ENCODE results near the gene LNPK. TPM values are rescaled to one million over a fixed set of nuclear protein-coding genes. Genes with fewer than 3 reads are reported as not detected.

Gene LNPK, protein sequence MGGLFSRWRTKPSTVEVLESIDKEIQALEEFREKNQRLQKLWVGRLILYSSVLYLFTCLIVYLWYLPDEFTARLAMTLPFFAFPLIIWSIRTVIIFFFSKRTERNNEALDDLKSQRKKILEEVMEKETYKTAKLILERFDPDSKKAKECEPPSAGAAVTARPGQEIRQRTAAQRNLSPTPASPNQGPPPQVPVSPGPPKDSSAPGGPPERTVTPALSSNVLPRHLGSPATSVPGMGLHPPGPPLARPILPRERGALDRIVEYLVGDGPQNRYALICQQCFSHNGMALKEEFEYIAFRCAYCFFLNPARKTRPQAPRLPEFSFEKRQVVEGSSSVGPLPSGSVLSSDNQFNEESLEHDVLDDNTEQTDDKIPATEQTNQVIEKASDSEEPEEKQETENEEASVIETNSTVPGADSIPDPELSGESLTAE
- total RNA-seq (10 to 100 TPM; 30.4 to 31.3 TPM), polyA plus RNA-seq (10 to 100 TPM; 17.5 to 21.8 TPM)

DNA sequence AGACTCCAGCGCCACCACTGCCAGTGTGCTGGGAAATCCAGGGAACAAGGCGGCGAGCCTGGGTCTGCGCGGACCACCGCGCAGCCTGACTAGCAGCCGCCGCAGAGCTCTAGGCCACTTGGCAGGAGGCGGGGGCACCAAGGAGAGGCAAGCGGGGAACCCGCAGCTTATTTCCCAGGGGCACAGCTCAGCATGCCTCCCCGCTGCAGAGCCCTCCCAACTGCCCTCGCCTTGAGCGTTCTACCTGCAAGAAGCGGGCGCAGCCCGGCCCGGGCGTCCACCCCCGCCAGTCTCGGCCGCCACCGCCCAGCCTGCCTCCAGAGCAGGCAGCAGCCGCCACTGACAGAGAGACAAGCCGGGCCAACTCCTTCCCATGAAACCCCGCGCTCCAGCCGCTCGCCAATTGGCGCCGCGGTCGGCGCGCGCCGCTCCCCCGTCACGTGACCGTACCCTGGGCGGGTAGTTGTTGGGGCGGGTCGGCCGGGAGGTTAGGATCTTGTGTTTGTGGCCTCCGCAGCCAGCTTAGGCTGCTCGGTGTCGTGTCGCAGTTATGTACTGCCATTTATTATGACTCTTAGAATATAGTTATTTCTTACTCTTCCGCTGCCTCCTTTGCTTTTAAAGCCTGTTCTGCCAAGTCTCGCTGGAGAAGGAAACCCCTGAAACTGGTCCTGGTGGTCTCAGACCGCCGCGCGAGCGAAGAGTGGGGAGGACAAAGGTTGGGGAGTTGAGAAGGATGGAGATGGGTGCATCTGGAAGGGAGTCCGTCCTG lies at the start of gene LNPK:
Gene LNPK, minus strand, starts transcription at position 352 of the 772 bp plus-strand sequence. CDS start 6,683 bp downstream, outside the sequence.
- H3K4me3 Mint-ChIP-seq, result peak within 1 kb of the TSS; percentile 81 to 94 (median 90)
- peak within 1 kb of the TSS; percentile 74 for H3K27ac ChIP-seq (ENCODE audit: low read depth, low read length)
- H3K4me1 Mint-ChIP-seq, result peaks cover 12 to 33% (median 17%) of the 10 kb centered on the region in 4 donors
- POLR2A ChIA-PET (ENCODE audit: partially characterized antibody), result interaction anchor here (0.6 to 1.9 kb wide), 7 partner anchors 14 to 1391 kb away, joined by 3 to 7 read pairs (median 3); partner anchors contain the start of gene NFE2L2
- H3K27ac Mint-ChIP-seq, result peak within 1 kb of the TSS; percentile 61 to 98 (median 91)
- peaks cover 0 to 10% of the 10 kb centered on the region in 2 donors for H3K36me3 Mint-ChIP-seq
- DNase-seq, result peak; percentile 88 to 95 (median 92)
- no peaks in the 10 kb centered on the region for H3K9me3 ChIP-seq (ENCODE audit: control insufficient read depth in 1 of 2, low read length in 2 of 2)
- no peaks in the 10 kb centered on the region for H3K27me3 Mint-ChIP-seq
- H3K36me3 ChIP-seq (ENCODE audit: insufficient read depth, low read length), result no peaks in the 10 kb centered on the region
- intact Hi-C loops (cut with micrococcal nuclease), result loop anchor here (5.0 to 10.0 kb wide), 8 partner anchors 75 to 1615 kb away; partner anchors contain the start of genes ATF2 and MTX2
- peaks cover 16% of the 10 kb centered on the region for H3K4me1 ChIP-seq (ENCODE audit: insufficient read depth, low read length)
- CTCF ChIA-PET (ENCODE audit: partially characterized antibody), result interaction anchor here (0.8 kb wide), 1 partner anchor 95 kb away, joined by 3 read pairs; no protein-coding TSS in a partner anchor
- no peaks in the 10 kb centered on the region for H3K9me3 Mint-ChIP-seq
- no peaks in the 10 kb centered on the region for H3K27me3 ChIP-seq (ENCODE audit: insufficient read depth, low read length)
- H3K4me3 ChIP-seq (ENCODE audit: low read length in 2 of 2), result peak within 1 kb of the TSS; percentile 76 to 77

DNA sequence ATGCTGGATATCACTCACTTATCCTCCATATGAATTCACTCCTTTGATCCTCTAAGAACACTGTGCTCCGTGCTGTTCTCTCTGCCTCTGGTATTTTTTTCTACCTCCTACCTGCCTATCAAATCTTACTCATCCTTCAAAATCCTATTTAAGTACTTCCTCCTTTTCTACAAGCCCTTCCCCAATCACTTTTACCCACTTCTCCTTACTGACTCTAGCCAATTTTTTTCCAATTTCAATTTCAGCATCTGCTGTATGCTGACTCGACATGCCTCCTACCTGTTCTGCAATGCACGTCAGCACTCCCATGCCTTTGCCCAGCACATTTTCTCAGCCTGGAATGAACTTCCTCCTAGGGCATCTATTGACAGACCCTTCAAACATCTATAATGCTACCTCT lies 37.3 kb upstream of the LNPK start:
- intact Hi-C loops (cut with micrococcal nuclease), result no loop called here
- peaks cover 0 to 13% (median 7%) of the 10 kb centered on the region in 8 donors for H3K9me3 Mint-ChIP-seq
- Histone ChIP-seq H3K27me3 (ENCODE audit: insufficient read depth, low read length) (peaks cover 8% of the 10 kb centered on the region), H3K36me3 (ENCODE audit: insufficient read depth, low read length) (no peaks in the 10 kb centered on the region), H3K9me3 (ENCODE audit: control insufficient read depth in 1 of 2, low read length in 2 of 2) (no peaks in the 10 kb centered on the region), H3K4me3 (ENCODE audit: low read length in 2 of 2) (no peak overlapping the region), H3K27ac (ENCODE audit: low read depth, low read length) (no peak overlapping the region), H3K4me1 (ENCODE audit: insufficient read depth, low read length) (no peaks in the 10 kb centered on the region)
- CTCF ChIA-PET (ENCODE audit: partially characterized antibody), result no interaction called here
- H3K27ac Mint-ChIP-seq, result no peak overlapping the region
- H3K27me3 Mint-ChIP-seq, result peaks cover 26 to 33% of the 10 kb centered on the region in 2 donors
- H3K4me1 Mint-ChIP-seq, result peaks cover 0 to 2% (median under 1%) of the 10 kb centered on the region in 4 donors
- no peaks in the 10 kb centered on the region for H3K36me3 Mint-ChIP-seq
- POLR2A ChIA-PET (ENCODE audit: partially characterized antibody), result no interaction called here
- no peak overlapping the region for H3K4me3 Mint-ChIP-seq
- DNase-seq, result no peak

DNA sequence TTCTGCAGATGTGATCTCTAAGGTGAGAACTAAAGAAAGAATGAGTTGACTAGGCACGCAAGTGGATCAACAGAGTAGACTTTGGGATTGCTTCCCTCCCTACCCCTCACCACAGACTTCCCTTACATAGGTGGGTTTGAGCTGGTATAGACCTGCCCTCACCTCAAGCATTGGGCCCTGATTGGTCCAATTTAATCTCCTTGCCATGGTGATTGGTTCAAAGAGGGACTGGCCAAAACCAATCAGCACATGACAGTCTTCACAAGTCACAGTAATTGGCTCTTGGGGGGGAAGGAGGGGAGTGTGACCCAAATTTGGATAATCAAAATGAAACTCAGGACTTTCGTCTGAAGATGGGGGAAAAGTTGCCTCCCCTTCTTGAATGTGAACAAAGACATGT lies 36.6 kb upstream of the LNPK start:
- H3K4me1 ChIP-seq (ENCODE audit: insufficient read depth, low read length), result no peaks in the 10 kb centered on the region
- H3K27me3 Mint-ChIP-seq, result peaks cover 23 to 30% of the 10 kb centered on the region in 2 donors
- POLR2A ChIA-PET (ENCODE audit: partially characterized antibody), result no interaction called here

DNA sequence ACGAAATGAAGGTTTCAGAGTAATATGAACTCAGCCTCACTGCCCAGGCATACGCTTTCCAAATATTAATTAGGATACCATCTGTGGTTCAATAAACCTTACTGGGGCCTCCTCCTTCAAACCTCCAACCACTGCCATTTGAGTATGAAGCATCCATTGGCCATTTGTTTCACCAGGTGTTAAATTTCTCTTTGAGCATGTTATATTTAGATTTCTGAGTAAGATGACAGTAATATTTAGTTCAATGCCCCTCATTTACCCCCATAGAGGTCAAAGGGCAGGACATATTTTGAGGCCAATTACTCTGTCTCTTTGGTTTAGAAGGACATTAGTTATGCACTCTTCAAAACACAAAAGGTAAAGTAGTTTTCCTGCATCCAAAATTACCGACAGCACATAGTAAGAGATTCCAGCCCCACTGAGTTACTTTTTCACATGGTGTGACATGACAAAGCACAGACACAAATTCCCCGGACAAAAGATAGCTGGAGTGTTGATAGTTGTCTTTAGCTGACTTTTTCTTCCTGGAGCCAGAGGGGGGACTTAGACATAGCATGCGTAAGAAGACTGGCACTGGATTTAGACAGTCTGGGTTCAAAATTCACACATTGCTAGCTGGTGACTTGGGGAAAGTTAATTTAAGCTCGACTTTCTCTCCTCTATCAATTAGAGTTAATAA lies 33.1 kb upstream of the LNPK start:
- Mint-ChIP-seq H3K4me3 (no peak overlapping the region), H3K27me3 (peaks cover 17% of the 10 kb centered on the region in 2 donors), H3K9me3 (no peaks in the 10 kb centered on the region), H3K36me3 (no peaks in the 10 kb centered on the region), H3K27ac (no peak overlapping the region), H3K4me1 (peaks cover 0 to 2% (median under 1%) of the 10 kb centered on the region in 4 donors)
- no peak for DNase-seq
- POLR2A ChIA-PET (ENCODE audit: partially characterized antibody), result no interaction called here
- no peaks in the 10 kb centered on the region for H3K9me3 ChIP-seq (ENCODE audit: control insufficient read depth in 1 of 2, low read length in 2 of 2)
- no peaks in the 10 kb centered on the region for H3K4me1 ChIP-seq (ENCODE audit: insufficient read depth, low read length)
- CTCF ChIA-PET (ENCODE audit: partially characterized antibody), result no interaction called here
- intact Hi-C loops (cut with micrococcal nuclease), result no loop called here
- H3K27me3 ChIP-seq (ENCODE audit: insufficient read depth, low read length), result peaks cover 8% of the 10 kb centered on the region
- H3K36me3 ChIP-seq (ENCODE audit: insufficient read depth, low read length), result no peaks in the 10 kb centered on the region
- H3K4me3 ChIP-seq (ENCODE audit: low read length in 2 of 2), result no peak overlapping the region
- no peak overlapping the region for H3K27ac ChIP-seq (ENCODE audit: low read depth, low read length)

More for the DNA sequence above, 36.6 kb upstream of the LNPK start:
- no peaks in the 10 kb centered on the region for H3K36me3 Mint-ChIP-seq
- H3K27ac Mint-ChIP-seq, result no peak overlapping the region
- no peak for DNase-seq
- H3K27me3 ChIP-seq (ENCODE audit: insufficient read depth, low read length), result peaks cover 8% of the 10 kb centered on the region
- CTCF ChIA-PET (ENCODE audit: partially characterized antibody), result no interaction called here
- no peak overlapping the region for H3K4me3 ChIP-seq (ENCODE audit: low read length in 2 of 2)
- intact Hi-C loops (cut with micrococcal nuclease), result no loop called here
- H3K4me1 Mint-ChIP-seq, result peaks cover 0 to 2% (median under 1%) of the 10 kb centered on the region in 4 donors
- H3K9me3 Mint-ChIP-seq, result peaks cover 0 to 11% (median 3%) of the 10 kb centered on the region in 8 donors
- H3K36me3 ChIP-seq (ENCODE audit: insufficient read depth, low read length), result no peaks in the 10 kb centered on the region
- no peak overlapping the region for H3K27ac ChIP-seq (ENCODE audit: low read depth, low read length)
- no peaks in the 10 kb centered on the region for H3K9me3 ChIP-seq (ENCODE audit: control insufficient read depth in 1 of 2, low read length in 2 of 2)
- no peak overlapping the region for H3K4me3 Mint-ChIP-seq

DNA sequence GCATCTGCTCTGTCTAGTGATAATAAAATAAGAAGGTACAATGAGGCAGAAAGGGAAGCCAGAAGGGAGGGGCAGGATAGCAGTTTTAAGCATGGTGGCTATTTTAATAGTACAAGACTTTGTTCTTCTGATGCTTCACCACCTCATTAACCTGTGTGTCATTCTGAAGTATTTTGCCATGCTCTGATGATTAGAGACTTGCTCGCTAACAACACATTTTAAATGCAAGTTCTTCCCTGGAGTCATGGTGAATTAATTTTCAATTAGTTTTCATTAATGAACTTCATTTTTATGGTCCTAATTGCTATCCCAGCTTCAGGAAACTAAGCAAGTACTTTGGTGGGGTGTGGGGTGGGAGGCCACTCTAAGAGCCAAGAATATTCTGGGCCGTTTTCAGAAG lies 25.7 kb upstream of the LNPK start:
- Histone ChIP-seq H3K4me3 (ENCODE audit: low read length in 2 of 2) (no peak overlapping the region), H3K4me1 (ENCODE audit: insufficient read depth, low read length) (no peaks in the 10 kb centered on the region), H3K36me3 (ENCODE audit: insufficient read depth, low read length) (no peaks in the 10 kb centered on the region), H3K9me3 (ENCODE audit: control insufficient read depth in 1 of 2, low read length in 2 of 2) (no peaks in the 10 kb centered on the region), H3K27me3 (ENCODE audit: insufficient read depth, low read length) (peaks cover 3% of the 10 kb centered on the region), H3K27ac (ENCODE audit: low read depth, low read length) (no peak overlapping the region)
- no peak for DNase-seq
- Mint-ChIP-seq H3K36me3 (no peaks in the 10 kb centered on the region), H3K27me3 (peaks cover 9 to 33% of the 10 kb centered on the region in 2 donors), H3K9me3 (no peaks in the 10 kb centered on the region), H3K27ac (no peak overlapping the region), H3K4me1 (no peaks in the 10 kb centered on the region), H3K4me3 (no peak overlapping the region)
- ChIA-PET POLR2A (ENCODE audit: partially characterized antibody) (no interaction called here), CTCF (ENCODE audit: partially characterized antibody) (no interaction called here)
- intact Hi-C loops (cut with micrococcal nuclease), result no loop called here

DNA sequence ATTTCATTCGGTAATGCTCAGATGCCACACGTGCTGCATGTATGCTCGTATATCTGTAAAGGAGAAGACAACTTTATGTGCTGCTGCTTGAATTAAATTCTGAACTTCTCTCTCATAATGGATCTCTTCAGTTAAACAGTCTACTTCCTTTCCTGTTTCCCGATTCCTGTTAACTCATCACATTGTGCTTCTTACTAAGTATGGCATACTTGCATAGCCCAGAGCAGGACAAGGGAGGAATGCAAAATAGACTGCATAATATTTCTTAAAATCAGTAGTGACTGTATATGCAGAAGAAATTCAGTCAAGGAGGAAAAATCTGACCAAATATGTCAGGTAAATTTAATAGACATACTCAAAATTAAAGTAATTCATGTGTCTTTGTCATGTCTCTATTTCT lies 23.9 kb upstream of the LNPK start:
- DNase-seq, result no peak
- no peak overlapping the region for H3K4me3 ChIP-seq (ENCODE audit: low read length in 2 of 2)
- H3K27me3 Mint-ChIP-seq, result peaks cover 15 to 37% of the 10 kb centered on the region in 2 donors
- ChIA-PET POLR2A (ENCODE audit: partially characterized antibody) (no interaction called here), CTCF (ENCODE audit: partially characterized antibody) (no interaction called here)
- no peaks in the 10 kb centered on the region for H3K9me3 Mint-ChIP-seq
- intact Hi-C loops (cut with micrococcal nuclease), result no loop called here
- no peaks in the 10 kb centered on the region for H3K9me3 ChIP-seq (ENCODE audit: control insufficient read depth in 1 of 2, low read length in 2 of 2)
- peaks cover 3% of the 10 kb centered on the region for H3K27me3 ChIP-seq (ENCODE audit: insufficient read depth, low read length)
- no peaks in the 10 kb centered on the region for H3K4me1 ChIP-seq (ENCODE audit: insufficient read depth, low read length)
- no peak overlapping the region for H3K27ac ChIP-seq (ENCODE audit: low read depth, low read length)
- no peaks in the 10 kb centered on the region for H3K36me3 ChIP-seq (ENCODE audit: insufficient read depth, low read length)
- H3K27ac Mint-ChIP-seq, result no peak overlapping the region
- no peaks in the 10 kb centered on the region for H3K4me1 Mint-ChIP-seq
- no peaks in the 10 kb centered on the region for H3K36me3 Mint-ChIP-seq
- H3K4me3 Mint-ChIP-seq, result no peak overlapping the region

DNA sequence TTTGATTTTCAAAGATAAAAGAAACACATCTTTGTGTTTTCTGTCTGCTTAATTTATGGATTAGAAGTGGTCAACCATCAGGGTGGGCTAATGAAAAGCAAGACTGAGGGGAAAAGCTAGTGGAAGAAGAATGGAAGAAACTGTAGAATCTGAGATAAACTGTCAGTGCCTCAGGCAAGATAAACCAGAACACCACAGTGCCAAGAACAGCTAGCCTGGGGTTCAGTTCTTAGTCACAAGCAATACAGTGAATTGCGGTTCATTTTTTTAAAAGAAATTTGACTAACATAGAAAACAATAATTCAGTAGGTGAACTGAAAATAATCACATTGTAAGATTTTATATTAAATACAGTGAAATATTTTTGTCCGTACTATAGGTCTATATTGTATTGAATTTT lies 22.0 kb upstream of the LNPK start:
- intact Hi-C loops (cut with micrococcal nuclease), result no loop called here
- DNase-seq, result no peak
- peaks cover 0 to 1% (median 0%) of the 10 kb centered on the region in 8 donors for H3K9me3 Mint-ChIP-seq
- Histone ChIP-seq H3K4me3 (ENCODE audit: low read length in 2 of 2) (no peak overlapping the region), H3K27ac (ENCODE audit: low read depth, low read length) (no peak overlapping the region), H3K4me1 (ENCODE audit: insufficient read depth, low read length) (no peaks in the 10 kb centered on the region), H3K9me3 (ENCODE audit: control insufficient read depth in 1 of 2, low read length in 2 of 2) (no peaks in the 10 kb centered on the region), H3K36me3 (ENCODE audit: insufficient read depth, low read length) (no peaks in the 10 kb centered on the region), H3K27me3 (ENCODE audit: insufficient read depth, low read length) (peaks cover 3% of the 10 kb centered on the region)
- no peaks in the 10 kb centered on the region for H3K4me1 Mint-ChIP-seq
- H3K27me3 Mint-ChIP-seq, result peaks cover 18 to 38% of the 10 kb centered on the region in 2 donors
- H3K4me3 Mint-ChIP-seq, result no peak overlapping the region
- no peak overlapping the region for H3K27ac Mint-ChIP-seq
- POLR2A ChIA-PET (ENCODE audit: partially characterized antibody), result no interaction called here
- CTCF ChIA-PET (ENCODE audit: partially characterized antibody), result no interaction called here
- H3K36me3 Mint-ChIP-seq, result no peaks in the 10 kb centered on the region
